ENCODE measurements around the gene PLOD1.
"Not testable (repeated sequence)": the region's sequence is repeated elsewhere in the genome, so short reads cannot be mapped to it uniquely, and the experiment has no call there.

Gene PLOD1

GRCh38 chr1:11934302-11935056, at the start of gene PLOD1:
Gene PLOD1, plus strand, starts transcription at chr1:11934717. Its CDS starts 63 bp downstream, at chr1:11934780.
- H3K9ac ChIP-seq (ENCODE audit: low read length) = peak within 1 kb of the TSS; percentile 96
- H3K36me3 ChIP-seq (ENCODE audit: control insufficient read depth, insufficient read depth, low read length) = no peaks in the 10 kb centered on the region
- H3K4me1 ChIP-seq (ENCODE audit: control insufficient read depth, insufficient read depth, low read length) = peaks cover 11% of the 10 kb centered on the region
- H3K27ac ChIP-seq (ENCODE audit: low read depth, low read length) = peak within 1 kb of the TSS; percentile 95
- no peaks in the 10 kb centered on the region for H3K27me3 ChIP-seq (ENCODE audit: control insufficient read depth, insufficient read depth, low read length)
- peak within 1 kb of the TSS; percentile 67 for H3K4me3 ChIP-seq (ENCODE audit: low read length)

GRCh38 chr1:11885916-11886315, 48.6 kb upstream of the PLOD1 start:
- H3K4me3 ChIP-seq (ENCODE audit: low read length) = no peak overlapping the region
- H3K9ac ChIP-seq (ENCODE audit: low read length) = no peak overlapping the region
- H3K27me3 ChIP-seq (ENCODE audit: control insufficient read depth, insufficient read depth, low read length) = no peaks in the 10 kb centered on the region
- H3K36me3 ChIP-seq (ENCODE audit: control insufficient read depth, insufficient read depth, low read length) = no peaks in the 10 kb centered on the region
- H3K27ac ChIP-seq (ENCODE audit: low read depth, low read length) = no peak overlapping the region
- no peaks in the 10 kb centered on the region for H3K4me1 ChIP-seq (ENCODE audit: control insufficient read depth, insufficient read depth, low read length)

DNA sequence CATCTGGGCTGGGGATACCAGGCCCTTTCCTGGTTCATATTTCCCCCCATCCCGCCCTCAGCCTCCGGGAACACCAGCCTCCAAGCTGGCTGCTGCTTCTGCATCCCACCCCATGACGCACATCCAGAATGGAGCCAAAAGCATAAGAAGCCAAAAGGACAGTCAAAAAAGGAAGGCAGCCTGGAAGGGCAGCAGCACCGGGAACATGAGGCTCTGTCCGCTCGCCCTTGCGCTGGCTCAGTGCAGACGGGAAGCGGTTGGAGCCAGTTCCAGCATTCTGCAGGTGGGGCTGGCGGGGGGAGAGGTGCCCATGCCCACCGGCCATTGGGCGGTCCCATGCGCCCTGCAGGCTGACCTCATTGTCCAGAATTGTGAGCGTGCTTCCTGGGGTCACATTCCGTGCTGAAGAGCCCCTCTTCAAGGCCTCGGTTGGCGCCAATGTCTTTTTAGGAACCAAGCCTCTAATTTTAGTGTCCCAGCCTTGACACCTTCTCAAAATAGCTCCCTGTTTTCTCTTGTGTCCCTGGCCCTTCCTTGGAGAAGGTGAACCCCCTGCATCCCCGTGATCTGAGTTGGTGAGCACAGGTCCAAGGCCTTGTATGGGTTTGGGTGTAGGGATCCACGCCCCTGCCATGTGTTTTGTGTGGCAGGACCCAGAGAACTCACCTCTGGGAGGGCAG, 47.4 kb upstream of the PLOD1 start:
- Histone ChIP-seq H3K36me3 (ENCODE audit: control insufficient read depth, insufficient read depth, low read length) (no peaks in the 10 kb centered on the region), H3K27me3 (ENCODE audit: control insufficient read depth, insufficient read depth, low read length) (no peaks in the 10 kb centered on the region), H3K27ac (ENCODE audit: low read depth, low read length) (no peak overlapping the region), H3K4me1 (ENCODE audit: control insufficient read depth, insufficient read depth, low read length) (no peaks in the 10 kb centered on the region), H3K4me3 (ENCODE audit: low read length) (no peak overlapping the region), H3K9ac (ENCODE audit: low read length) (no peak overlapping the region)

- Histone ChIP-seq H3K4me1 (ENCODE audit: control insufficient read depth, insufficient read depth, low read length) (no peaks in the 10 kb centered on the region), H3K9ac (ENCODE audit: low read length) (no peak overlapping the region), H3K27ac (ENCODE audit: low read depth, low read length) (no peak overlapping the region), H3K4me3 (ENCODE audit: low read length) (no peak overlapping the region), H3K36me3 (ENCODE audit: control insufficient read depth, insufficient read depth, low read length) (no peaks in the 10 kb centered on the region), H3K27me3 (ENCODE audit: control insufficient read depth, insufficient read depth, low read length) (no peaks in the 10 kb centered on the region)
Measured at GRCh38 chr1:11887666-11888007, 46.9 kb upstream of the PLOD1 start.

GRCh38 chr1:11888206-11888876, 46.2 kb upstream of the PLOD1 start:
- no peaks in the 10 kb centered on the region for H3K27me3 ChIP-seq (ENCODE audit: control insufficient read depth, insufficient read depth, low read length)
- no peak overlapping the region for H3K27ac ChIP-seq (ENCODE audit: low read depth, low read length)
- no peak overlapping the region for H3K9ac ChIP-seq (ENCODE audit: low read length)
- H3K4me3 ChIP-seq (ENCODE audit: low read length) = no peak overlapping the region
- no peaks in the 10 kb centered on the region for H3K36me3 ChIP-seq (ENCODE audit: control insufficient read depth, insufficient read depth, low read length)
- no peaks in the 10 kb centered on the region for H3K4me1 ChIP-seq (ENCODE audit: control insufficient read depth, insufficient read depth, low read length)

- H3K27ac ChIP-seq (ENCODE audit: low read depth, low read length) = no peak overlapping the region
- H3K27me3 ChIP-seq (ENCODE audit: control insufficient read depth, insufficient read depth, low read length) = no peaks in the 10 kb centered on the region
- H3K4me1 ChIP-seq (ENCODE audit: control insufficient read depth, insufficient read depth, low read length) = no peaks in the 10 kb centered on the region
- no peaks in the 10 kb centered on the region for H3K36me3 ChIP-seq (ENCODE audit: control insufficient read depth, insufficient read depth, low read length)
- H3K9ac ChIP-seq (ENCODE audit: low read length) = no peak overlapping the region
- no peak overlapping the region for H3K4me3 ChIP-seq (ENCODE audit: low read length)
Measured at GRCh38 chr1:11888877-11889208, 45.7 kb upstream of the PLOD1 start.

DNA sequence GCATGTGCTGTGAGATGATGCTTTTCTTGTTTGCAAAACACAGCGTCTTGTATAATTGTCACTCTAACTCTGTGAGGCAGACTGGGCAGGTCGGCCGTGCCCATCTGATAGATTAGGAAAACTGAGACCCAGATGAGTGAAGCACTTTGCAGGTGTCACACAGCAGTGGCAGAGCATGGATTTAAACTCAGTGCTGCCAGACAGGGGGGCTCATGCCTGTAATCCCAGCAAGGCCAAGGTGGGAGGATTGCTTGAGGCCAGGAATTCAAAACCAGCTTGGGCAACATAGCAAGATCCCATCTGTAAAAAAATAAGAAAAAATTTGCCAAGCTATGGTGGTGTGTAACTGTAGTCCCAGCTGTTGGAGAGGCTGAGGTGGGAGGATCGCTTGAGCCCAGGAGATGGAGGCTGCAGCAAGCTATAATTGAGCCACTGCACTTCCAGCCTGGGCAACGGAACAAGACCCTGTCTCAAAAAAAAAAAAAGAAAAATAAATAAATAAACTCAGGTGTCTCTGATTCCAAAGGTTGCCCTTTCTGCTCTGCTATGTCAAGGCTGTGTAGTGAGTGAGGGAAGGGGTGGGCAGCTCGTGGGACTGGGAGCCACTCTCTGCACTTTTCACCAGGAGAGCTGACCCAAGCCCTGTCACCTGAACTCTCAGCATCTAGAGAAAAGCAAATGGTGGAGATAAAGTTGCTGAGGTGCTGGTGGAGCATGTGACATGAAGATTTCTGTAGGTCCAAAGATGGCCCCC, 42.9 kb upstream of the PLOD1 start:
- no peak overlapping the region for H3K4me3 ChIP-seq (ENCODE audit: low read length)
- H3K36me3 ChIP-seq (ENCODE audit: control insufficient read depth, insufficient read depth, low read length) = no peaks in the 10 kb centered on the region
- H3K4me1 ChIP-seq (ENCODE audit: control insufficient read depth, insufficient read depth, low read length) = no peaks in the 10 kb centered on the region
- peaks cover 3% of the 10 kb centered on the region for H3K27me3 ChIP-seq (ENCODE audit: control insufficient read depth, insufficient read depth, low read length)
- no peak overlapping the region for H3K27ac ChIP-seq (ENCODE audit: low read depth, low read length)
- H3K9ac ChIP-seq (ENCODE audit: low read length) = no peak overlapping the region

DNA sequence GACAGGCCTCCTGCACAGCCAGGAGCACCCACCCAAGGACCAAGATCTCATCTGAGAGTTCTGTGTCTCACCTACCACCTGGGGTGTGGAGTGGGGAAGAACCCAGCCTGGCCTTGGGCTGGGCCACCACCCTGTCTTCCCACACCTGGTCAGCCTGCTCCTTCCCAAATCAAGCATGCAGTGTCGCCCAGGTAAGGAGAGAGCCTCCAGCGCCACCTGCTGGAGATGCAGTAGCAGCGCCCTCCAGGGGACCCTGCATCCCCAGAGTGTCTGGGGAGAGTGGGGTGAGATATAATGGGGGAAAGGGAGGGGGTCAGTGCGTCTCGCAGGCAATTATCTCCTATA, 40.6 kb upstream of the PLOD1 start:
- Histone ChIP-seq H3K36me3 (ENCODE audit: control insufficient read depth, insufficient read depth, low read length) (no peaks in the 10 kb centered on the region), H3K4me1 (ENCODE audit: control insufficient read depth, insufficient read depth, low read length) (no peaks in the 10 kb centered on the region), H3K9ac (ENCODE audit: low read length) (no peak overlapping the region), H3K27ac (ENCODE audit: low read depth, low read length) (no peak overlapping the region), H3K27me3 (ENCODE audit: control insufficient read depth, insufficient read depth, low read length) (peaks cover 7% of the 10 kb centered on the region), H3K4me3 (ENCODE audit: low read length) (no peak overlapping the region)

DNA sequence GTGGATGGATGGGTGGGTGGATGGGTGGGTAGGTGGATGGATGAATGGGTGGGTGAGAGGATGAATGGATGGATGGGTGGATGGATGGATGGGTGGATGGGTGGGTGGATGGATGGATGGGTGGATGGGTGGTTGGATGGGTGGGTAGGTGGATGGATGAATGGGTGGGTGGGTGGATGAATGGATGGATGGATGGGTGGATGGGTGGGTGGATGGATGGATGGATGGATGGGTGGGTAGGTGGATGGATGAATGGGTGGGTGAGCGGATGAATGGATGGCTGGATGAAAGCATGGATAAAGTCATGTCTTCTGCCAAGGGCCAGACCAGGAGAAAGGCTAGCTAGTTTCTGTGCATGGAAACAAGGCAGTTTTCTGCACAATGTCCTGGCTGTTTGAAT, 40.0 kb upstream of the PLOD1 start:
- H3K27ac ChIP-seq (ENCODE audit: low read depth, low read length); H3K4me3 ChIP-seq (ENCODE audit: low read length); H3K9ac ChIP-seq (ENCODE audit: low read length); H3K4me1 ChIP-seq (ENCODE audit: control insufficient read depth, insufficient read depth, low read length); H3K36me3 ChIP-seq (ENCODE audit: control insufficient read depth, insufficient read depth, low read length): not testable (repeated sequence)
- H3K27me3 ChIP-seq (ENCODE audit: control insufficient read depth, insufficient read depth, low read length) = peaks cover 13% of the 10 kb centered on the region

DNA sequence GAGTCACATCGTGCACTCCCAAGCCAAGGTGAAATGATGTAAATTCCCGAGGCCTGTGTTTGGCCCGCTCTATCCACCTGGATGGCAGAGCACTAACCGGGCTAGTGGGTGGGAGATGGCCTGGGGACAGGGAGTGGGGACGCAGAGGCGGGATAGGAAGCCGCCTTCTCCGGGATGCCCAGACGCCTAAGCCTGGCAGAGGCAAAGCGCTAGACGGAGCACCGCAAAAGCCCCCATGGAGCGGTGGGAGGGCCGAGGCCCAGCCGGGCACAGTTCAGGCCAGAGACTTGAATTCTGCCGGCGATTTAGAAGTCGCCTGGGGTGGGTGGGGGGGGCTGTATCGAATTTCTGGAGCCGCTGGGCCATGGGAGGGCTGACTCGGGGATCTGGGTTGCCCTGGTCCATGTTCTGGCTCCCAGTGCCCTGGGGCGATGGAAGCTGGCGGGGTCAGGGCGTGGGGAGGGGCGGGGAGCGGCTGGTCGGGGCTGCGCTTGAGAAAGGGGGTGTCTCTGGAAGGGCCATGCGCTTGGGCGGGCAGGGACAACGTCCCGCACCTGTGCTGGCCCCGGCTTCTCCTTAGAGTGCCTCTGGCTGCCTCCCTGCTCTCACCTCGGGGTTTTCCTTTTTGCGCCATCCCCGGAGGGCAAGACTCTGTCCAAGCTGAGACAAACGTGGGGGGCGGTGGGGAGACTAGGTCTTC, 36.3 kb upstream of the PLOD1 start:
- no peaks in the 10 kb centered on the region for H3K4me1 ChIP-seq (ENCODE audit: control insufficient read depth, insufficient read depth, low read length)
- no peak overlapping the region for H3K9ac ChIP-seq (ENCODE audit: low read length)
- no peak overlapping the region for H3K27ac ChIP-seq (ENCODE audit: low read depth, low read length)
- H3K4me3 ChIP-seq (ENCODE audit: low read length) = no peak overlapping the region
- peaks cover 14% of the 10 kb centered on the region for H3K27me3 ChIP-seq (ENCODE audit: control insufficient read depth, insufficient read depth, low read length)
- H3K36me3 ChIP-seq (ENCODE audit: control insufficient read depth, insufficient read depth, low read length) = no peaks in the 10 kb centered on the region

- Histone ChIP-seq H3K36me3 (ENCODE audit: control insufficient read depth, insufficient read depth, low read length) (no peaks in the 10 kb centered on the region), H3K27ac (ENCODE audit: low read depth, low read length) (no peak overlapping the region), H3K9ac (ENCODE audit: low read length) (no peak overlapping the region), H3K27me3 (ENCODE audit: control insufficient read depth, insufficient read depth, low read length) (peaks cover 14% of the 10 kb centered on the region), H3K4me3 (ENCODE audit: low read length) (no peak overlapping the region), H3K4me1 (ENCODE audit: control insufficient read depth, insufficient read depth, low read length) (no peaks in the 10 kb centered on the region)
Measured at GRCh38 chr1:11898831-11899467, 35.6 kb upstream of the PLOD1 start.

DNA sequence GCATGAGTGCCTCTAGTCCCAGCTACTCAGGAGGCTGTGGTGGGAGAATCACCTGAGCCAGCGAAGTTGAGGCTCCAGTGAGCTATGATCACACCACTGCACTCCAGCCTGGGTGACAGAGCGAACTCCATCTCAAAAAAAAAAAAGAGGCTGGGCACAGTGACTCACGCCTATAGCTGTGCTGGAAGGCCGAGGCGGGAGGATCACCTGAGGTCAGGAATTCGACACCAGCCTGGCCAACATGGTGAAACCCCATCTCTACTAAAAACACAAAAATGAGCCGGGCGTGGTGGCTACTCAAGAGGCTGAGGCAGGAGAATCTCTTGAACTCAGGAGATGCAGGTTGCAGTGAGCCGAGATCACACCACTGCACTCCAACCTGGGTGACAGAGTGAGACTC, 33.1 kb upstream of the PLOD1 start:
- H3K36me3 ChIP-seq (ENCODE audit: control insufficient read depth, insufficient read depth, low read length); H3K4me1 ChIP-seq (ENCODE audit: control insufficient read depth, insufficient read depth, low read length); H3K4me3 ChIP-seq (ENCODE audit: low read length); H3K9ac ChIP-seq (ENCODE audit: low read length); H3K27ac ChIP-seq (ENCODE audit: low read depth, low read length): not testable (repeated sequence)
- peaks cover 12% of the 10 kb centered on the region for H3K27me3 ChIP-seq (ENCODE audit: control insufficient read depth, insufficient read depth, low read length)

Measured in rectal smooth muscle tissue (tissue), 1 donor.